Neural cell (in vitro differentiated cells): ENCODE data around the gene RASA1.

Experiments
- CTCF ChIP-seq: fragments of 450-650 bp; IDR thresholded peaks from 2 replicates; pipeline ENCODE4 v1.5.1; 2014; ENCODE audit warnings: antibody characterized with exemption, mild to moderate bottlenecking, moderate library complexity; ENCODE audit not compliant: poor library complexity, severe bottlenecking
- EZH2 ChIP-seq: fragments of 200-600, 300-800 bp; shearing (Covaris generic), sonication (generic); IDR thresholded peaks from 2 replicates; pipeline ENCODE4 v1.6.1; 2014; ENCODE audit warnings: antibody characterized with exemption, low read length, borderline replicate concordance, mild to moderate bottlenecking; ENCODE audit not compliant: insufficient read depth, poor library complexity, severe bottlenecking
- MXI1 ChIP-seq: fragments of 450-650 bp; conservative IDR thresholded peaks from 2 replicates; pipeline ENCODE4 v1.6.1; 2014; ENCODE audit warnings: antibody characterized with exemption, mild to moderate bottlenecking; ENCODE audit not compliant: poor library complexity, severe bottlenecking
- POLR2AphosphoS5 ChIP-seq: IDR thresholded peaks from 2 replicates; pipeline ENCODE4 v1.6.1; 2012
- TF ChIP-seq, protein P1 (sequence below): IDR thresholded peaks from 2 replicates; pipeline ENCODE4 v1.6.1; 2012; ENCODE audit warnings: borderline replicate concordance

DNA sequence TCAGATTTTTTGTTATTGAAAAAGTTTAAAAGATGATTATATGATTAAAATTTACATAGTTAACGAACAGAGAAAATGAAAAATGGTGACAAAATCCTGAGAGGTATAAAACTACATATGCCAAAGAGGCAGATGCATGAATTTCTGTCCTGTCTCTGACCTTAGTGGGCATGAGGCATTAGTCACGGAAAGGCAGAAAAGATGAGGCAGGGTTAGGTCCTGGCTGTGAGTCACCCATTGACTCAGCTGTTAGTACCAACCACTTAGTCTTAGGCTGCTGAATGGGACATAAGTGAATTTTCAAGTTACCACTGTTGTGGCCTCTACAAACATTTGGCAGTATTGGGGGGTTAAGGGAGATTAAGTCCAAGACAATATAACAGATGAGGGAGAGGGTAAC is 33.1 kb downstream of the RASA1 start:
- TF ChIP-seq CTCF, result no peak
- TF ChIP-seq, protein P1, sequence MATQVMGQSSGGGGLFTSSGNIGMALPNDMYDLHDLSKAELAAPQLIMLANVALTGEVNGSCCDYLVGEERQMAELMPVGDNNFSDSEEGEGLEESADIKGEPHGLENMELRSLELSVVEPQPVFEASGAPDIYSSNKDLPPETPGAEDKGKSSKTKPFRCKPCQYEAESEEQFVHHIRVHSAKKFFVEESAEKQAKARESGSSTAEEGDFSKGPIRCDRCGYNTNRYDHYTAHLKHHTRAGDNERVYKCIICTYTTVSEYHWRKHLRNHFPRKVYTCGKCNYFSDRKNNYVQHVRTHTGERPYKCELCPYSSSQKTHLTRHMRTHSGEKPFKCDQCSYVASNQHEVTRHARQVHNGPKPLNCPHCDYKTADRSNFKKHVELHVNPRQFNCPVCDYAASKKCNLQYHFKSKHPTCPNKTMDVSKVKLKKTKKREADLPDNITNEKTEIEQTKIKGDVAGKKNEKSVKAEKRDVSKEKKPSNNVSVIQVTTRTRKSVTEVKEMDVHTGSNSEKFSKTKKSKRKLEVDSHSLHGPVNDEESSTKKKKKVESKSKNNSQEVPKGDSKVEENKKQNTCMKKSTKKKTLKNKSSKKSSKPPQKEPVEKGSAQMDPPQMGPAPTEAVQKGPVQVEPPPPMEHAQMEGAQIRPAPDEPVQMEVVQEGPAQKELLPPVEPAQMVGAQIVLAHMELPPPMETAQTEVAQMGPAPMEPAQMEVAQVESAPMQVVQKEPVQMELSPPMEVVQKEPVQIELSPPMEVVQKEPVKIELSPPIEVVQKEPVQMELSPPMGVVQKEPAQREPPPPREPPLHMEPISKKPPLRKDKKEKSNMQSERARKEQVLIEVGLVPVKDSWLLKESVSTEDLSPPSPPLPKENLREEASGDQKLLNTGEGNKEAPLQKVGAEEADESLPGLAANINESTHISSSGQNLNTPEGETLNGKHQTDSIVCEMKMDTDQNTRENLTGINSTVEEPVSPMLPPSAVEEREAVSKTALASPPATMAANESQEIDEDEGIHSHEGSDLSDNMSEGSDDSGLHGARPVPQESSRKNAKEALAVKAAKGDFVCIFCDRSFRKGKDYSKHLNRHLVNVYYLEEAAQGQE, result no peak
- no peak for TF ChIP-seq POLR2AphosphoS5
- TF ChIP-seq MXI1, result no peak
- no peak for TF ChIP-seq EZH2
